ENCODE results near the gene SOX4.
"Not testable (repeated sequence)": the region's sequence is repeated elsewhere in the genome, so short reads cannot be mapped to it uniquely, and the experiment has no call there.

The SOX4 gene

GRCh38 chr6:21593412-21593926 lies at the start of gene SOX4:
TSS of gene SOX4 (plus strand) at chr6:21593751. CDS start at chr6:21594535, 784 bp downstream.
- peak; percentile 89 for DNase-seq

DNA sequence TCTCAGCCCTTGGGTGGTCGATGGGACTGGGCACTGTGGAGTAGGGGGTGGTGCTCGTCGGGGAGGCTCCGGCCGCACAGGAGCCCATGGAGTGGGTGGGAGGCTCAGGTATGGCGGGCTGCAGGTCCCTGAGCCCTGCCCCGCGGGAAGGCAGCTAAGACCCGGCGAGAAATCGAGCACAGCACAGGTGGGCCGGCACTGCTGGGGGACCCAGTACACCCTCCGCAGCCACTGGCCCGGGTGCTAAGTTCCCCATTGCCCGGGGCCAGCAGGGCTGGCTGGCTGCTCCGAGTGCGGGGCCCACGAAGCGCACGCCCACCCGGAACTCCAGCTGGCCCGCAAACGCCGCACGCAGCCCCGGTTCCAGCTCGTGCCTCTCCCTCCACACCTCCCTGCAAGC lies 41.3 kb upstream of the SOX4 start:
- DNase-seq, result not testable (repeated sequence)

- no peak for DNase-seq
These were observed 39.3 kb upstream of the SOX4 start for GRCh38 chr6:21554286-21554685.

DNA sequence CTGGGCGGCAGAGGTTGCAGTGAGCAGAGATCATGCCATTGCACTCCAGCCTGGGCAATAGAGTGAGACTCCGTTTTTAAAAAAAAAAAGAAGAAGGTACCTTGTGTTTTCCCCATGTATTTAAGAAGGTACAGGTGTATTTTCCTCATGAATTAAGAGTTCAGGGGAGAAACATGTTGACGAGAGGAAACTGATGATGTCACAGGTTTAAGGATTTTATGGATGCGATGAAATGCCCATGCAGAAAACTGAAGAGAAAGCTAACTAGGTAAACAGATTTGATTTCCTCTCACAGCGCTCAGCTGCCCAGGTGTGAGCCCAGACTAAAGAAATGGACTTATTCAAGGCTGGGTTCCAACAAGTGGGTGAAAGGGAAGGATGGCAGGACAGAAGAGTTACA lies 38.4 kb upstream of the SOX4 start:
- DNase-seq, result no peak

DNA sequence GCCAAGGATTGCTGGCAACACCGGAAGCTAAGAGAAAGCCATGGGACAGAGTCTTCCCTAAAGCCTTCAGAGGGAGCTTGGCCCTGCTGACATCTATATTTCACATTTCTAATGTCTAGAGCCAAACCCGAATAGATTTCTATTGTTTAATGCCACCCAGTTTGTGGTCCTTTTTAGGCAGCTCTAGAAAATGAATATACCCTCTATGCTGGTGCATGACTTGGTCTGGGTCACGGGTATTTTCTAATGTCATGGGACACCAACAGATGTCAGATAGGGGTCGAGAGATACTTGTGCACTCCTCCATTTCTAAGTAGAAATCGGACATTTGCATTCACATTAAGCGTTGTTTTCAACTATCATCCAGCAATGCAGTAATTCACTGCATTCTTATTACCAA lies 37.0 kb upstream of the SOX4 start:
- DNase-seq, result no peak

DNA sequence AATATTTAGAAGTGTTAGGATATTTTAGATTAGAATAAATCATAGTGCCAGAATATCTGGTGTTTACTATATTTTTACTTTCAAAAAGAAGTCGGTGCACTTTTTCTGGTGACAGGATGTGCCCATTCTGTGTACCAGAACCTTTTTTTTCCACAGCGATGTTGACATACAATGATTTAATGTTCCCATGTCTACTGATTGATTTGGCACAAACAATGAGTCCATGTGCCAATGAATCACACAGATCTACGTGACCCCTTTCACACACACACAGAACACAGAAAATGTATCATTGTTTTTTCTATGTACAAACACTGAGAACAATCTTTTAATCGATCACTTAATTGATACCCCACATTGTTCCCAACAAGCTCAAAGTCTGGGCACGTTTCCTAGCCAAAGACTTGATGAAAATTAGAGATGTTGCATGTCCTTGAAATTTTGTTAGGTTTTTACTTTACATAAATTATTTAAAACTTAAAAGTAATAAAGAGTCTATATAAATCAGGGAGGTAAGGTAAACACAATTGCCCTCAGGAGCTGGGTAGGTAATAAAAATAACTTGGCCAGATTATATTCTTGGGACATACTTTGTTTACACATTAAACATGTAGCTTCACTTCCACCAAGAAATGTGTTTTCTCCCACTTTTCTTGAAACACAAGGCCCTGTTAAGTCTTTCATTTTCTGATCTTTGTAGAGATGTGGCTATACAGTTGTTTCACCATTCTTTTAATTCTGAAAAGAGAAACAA lies 36.4 kb upstream of the SOX4 start:
- no peak for DNase-seq

DNA sequence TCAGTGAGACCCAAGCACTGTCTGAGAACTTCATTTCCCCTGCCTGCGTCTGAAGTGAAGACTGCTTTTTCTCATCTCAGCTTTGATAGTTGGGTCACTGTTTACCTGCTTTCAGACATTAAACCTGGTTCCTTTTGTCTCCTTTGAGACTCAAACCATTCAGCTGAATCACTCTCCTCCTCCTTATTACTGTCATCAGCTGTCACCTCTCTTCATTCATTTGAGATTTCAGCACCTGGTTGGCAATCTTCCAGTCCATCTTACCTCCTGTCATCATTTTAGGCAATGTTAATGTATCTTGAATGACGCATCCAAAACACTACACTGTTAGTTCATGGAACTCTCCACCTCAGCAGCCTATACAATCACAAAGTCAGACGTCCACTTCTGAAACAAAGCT lies 34.3 kb upstream of the SOX4 start:
- DNase-seq, result no peak

DNA sequence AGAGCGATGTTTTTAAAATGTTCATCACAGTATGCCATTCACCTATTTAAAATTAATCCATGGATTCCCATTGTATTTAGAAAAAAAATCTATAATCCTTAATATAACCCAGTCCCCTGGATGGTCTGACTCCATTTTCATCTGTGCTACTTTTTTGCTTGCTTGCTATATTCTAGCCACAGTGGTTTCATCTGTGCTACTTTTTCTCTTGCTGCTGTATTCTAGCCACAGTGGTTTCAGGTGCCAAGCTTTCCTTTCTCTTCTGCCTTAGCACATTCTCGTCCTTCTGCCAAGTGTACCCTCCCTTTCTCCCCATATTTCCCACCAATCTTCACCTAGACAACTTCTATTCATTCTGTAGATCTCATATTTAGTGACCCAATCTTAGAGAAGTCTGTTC lies 33.3 kb upstream of the SOX4 start:
- no peak for DNase-seq

GRCh38 chr6:21565431-21565830 lies 28.1 kb upstream of the SOX4 start:
- DNase-seq, result no peak

GRCh38 chr6:21578523-21578922 lies 15.0 kb upstream of the SOX4 start:
- no peak for DNase-seq

GRCh38 chr6:21582651-21583050 lies 10.9 kb upstream of the SOX4 start:
- no peak for DNase-seq

DNA sequence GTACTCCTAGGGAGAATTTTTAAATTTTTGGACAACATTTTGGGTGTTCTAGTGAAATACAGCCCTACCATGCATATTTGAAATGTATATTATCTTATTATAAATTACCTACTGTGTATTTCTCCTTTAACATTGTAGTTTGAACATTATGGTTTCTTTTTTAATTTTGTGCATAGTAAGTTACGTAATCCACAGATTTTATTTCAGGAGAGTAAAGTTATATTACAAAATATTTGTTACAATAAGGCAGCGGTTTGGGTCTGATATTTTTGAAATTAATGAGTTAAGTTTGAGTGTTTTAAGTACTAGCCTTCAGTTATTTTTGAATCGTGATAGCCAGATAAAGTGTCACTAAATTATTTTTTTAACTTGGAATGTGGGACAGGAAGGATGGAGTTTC lies 7.3 kb upstream of the SOX4 start:
- DNase-seq, result no peak

DNA sequence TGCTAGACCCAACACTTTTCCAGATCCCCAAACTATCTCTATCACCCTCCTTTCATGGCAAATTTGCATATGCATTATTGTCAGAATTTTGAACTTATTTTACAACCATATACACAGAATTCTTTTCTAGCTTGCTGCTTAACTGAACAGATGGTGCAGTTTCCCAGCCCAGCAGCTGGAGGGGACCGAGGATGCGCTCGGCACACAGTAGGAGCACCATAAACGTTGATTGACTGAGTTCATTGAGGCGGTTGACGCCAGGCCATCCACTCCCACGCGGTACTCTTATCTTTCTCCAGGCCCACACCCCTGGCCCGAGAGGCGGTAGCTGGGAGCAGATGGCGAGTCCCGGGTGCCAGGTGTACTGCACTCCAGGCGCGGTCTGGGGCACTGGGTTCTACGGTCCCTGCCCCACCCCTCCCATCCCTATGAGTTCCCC lies 6.8 kb upstream of the SOX4 start:
- no peak for DNase-seq

DNA sequence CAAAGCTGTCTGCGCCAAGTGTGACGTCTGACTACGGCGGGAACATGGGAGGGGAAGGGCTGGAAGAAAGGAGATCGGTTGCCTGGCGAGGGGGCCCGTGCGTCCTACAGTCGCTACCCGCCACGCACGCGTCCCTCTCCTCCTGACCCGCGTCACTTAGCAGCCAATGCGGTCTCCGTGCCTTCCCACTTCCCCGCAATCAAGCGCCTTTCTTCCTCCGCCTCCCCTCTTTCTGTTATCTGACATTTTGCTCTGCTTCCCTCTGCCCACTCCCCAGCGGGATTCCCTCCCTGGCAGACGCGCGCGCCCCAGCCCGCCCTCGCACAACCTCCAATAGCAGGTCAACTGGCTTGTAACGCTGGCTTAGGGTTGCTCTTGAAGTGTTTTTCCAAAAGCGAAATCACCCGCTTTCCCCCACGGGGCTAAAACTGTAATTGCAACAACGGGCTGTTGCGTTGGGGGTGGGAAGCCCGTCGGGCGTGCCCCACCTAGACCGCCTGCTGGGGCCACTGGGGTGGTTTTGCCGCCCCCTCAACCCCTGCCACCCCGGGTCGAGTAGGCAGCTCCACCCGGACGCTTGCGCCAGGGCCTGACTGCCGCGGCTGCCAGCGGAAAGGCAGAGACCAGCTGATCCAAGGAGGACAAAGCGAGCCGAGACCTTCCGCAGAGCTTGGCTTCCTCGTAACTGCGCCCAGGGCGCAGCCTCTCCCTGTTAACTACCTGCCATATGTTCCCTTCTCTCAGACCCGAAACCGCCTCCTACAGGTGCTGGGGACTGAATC lies 6.2 kb upstream of the SOX4 start:
- DNase-seq, result no peak

- peak; percentile 9 for DNase-seq
These were observed 5.5 kb upstream of the SOX4 start for GRCh38 chr6:21587961-21588480.

- DNase-seq, result peak; percentile 25
These were observed 4.8 kb upstream of the SOX4 start for GRCh38 chr6:21588481-21589351.

GRCh38 chr6:21589352-21590345 lies 3.9 kb upstream of the SOX4 start:
- DNase-seq, result peak; percentile 72

- no peak for DNase-seq
These were observed 3.2 kb upstream of the SOX4 start for GRCh38 chr6:21590346-21590745.

DNA sequence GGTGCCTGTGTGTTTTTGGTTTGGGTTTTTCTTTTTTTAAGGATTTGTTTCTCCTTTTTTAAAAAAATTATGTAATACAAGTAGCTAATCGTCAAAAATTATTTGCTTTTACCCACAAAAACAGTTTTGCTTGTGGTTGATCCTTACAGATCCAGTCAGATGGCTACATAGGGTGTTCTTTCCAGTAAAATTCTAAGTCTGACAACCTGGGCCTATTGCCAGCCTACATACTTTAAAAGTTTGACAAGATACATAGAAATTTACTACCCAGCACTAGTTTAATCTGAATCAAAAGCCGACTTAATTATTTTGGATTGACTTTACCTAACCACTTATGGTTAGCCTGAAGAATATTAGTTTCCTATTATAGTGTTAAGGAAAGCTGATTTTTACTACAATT lies 2.1 kb upstream of the SOX4 start:
- DNase-seq, result no peak

GRCh38 chr6:21592953-21593352 lies 598 bp upstream of the SOX4 start:
- DNase-seq, result no peak

DNA sequence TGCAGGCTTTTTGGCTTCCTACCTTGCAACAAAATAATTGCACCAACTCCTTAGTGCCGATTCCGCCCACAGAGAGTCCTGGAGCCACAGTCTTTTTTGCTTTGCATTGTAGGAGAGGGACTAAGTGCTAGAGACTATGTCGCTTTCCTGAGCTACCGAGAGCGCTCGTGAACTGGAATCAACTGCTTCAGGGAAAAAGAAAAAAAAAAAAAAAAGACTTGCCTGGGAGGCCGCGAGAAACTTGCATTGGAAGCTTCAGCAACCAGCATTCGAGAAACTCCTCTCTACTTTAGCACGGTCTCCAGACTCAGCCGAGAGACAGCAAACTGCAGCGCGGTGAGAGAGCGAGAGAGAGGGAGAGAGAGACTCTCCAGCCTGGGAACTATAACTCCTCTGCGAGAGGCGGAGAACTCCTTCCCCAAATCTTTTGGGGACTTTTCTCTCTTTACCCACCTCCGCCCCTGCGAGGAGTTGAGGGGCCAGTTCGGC lies 420 bp downstream of the SOX4 start:
- no peak for DNase-seq
